SK-N-SH treated with all-trans-retinoic acid at 6 μM for 48 hours (cell line): Measurements from ENCODE around the gene LAMTOR4.

ENCODE experiments used
- ATAC-seq: fragments of 200-7000 bp; cut with Tn5 transposase; 3 replicates; pipeline ENCODE4 v1.9.1; 2020; ENCODE audit warnings: mild to moderate bottlenecking, moderate library complexity
- ARNTL ChIP-seq: fragments of 450-650 bp; formaldehyde crosslinking; IDR thresholded peaks from 2 replicates; pipeline ENCODE4 v1.5.0; 2020; ENCODE audit warnings: low read depth, mild to moderate bottlenecking, moderate library complexity, borderline replicate concordance
- BACH2 ChIP-seq: fragments of 250-450 bp; sonication (Bioruptor Pico); IDR thresholded peaks from 2 replicates; pipeline ENCODE4 v1.9.0; 2021; ENCODE audit warnings: mild to moderate bottlenecking, borderline replicate concordance
- CSDC2 ChIP-seq: fragments of 250-450 bp; sonication (Bioruptor Pico); IDR thresholded peaks from 2 replicates; pipeline ENCODE4 v1.5.0; 2020; ENCODE audit warnings: mild to moderate bottlenecking, moderate library complexity
- GLIS3 ChIP-seq: fragments of 250-450 bp; sonication (Bioruptor Pico); IDR thresholded peaks from 2 replicates; pipeline ENCODE4 v1.5.0; 2020; ENCODE audit warnings: mild to moderate bottlenecking, moderate library complexity
- ISL1 ChIP-seq: fragments of 250-450 bp; sonication (Bioruptor Pico); IDR thresholded peaks from 2 replicates; pipeline ENCODE4 v2.1.2; 2022; ENCODE audit warnings: mild to moderate bottlenecking, moderate library complexity
- OSR1 ChIP-seq: fragments of 250-450 bp; sonication (Bioruptor Pico); IDR thresholded peaks from 2 replicates; pipeline ENCODE4 v1.8.0; 2022; ENCODE audit warnings: moderate library complexity, mild to moderate bottlenecking, inconsistent platforms
- PPARA ChIP-seq: fragments of 250-450 bp; sonication (Bioruptor Pico); IDR thresholded peaks from 2 replicates; pipeline ENCODE4 v1.5.0; 2020; ENCODE audit warnings: mild to moderate bottlenecking, borderline replicate concordance
- RARB ChIP-seq: fragments of 250-450 bp; sonication (Bioruptor Pico); IDR thresholded peaks from 2 replicates; pipeline ENCODE4 v1.8.0; 2021; ENCODE audit warnings: mild to moderate bottlenecking, moderate library complexity
- SNAI2 ChIP-seq: fragments of 250-450 bp; sonication (Bioruptor Pico); IDR thresholded peaks from 2 replicates; pipeline ENCODE4 v1.5.0; 2020; ENCODE audit warnings: mild to moderate bottlenecking, moderate library complexity
- TOX ChIP-seq: fragments of 250-450 bp; sonication (Bioruptor Pico); IDR thresholded peaks from 2 replicates; pipeline ENCODE4 v1.8.0; 2021; ENCODE audit warnings: mild to moderate bottlenecking, moderate library complexity, borderline replicate concordance
- ZC3H10 ChIP-seq: fragments of 250-450 bp; sonication (Bioruptor Pico); IDR thresholded peaks from 2 replicates; pipeline ENCODE4 v1.5.1; 2021; ENCODE audit warnings: mild to moderate bottlenecking, moderate library complexity
- ZFP3 ChIP-seq: fragments of 250-450 bp; sonication (Bioruptor Pico); IDR thresholded peaks from 2 replicates; pipeline ENCODE4 v1.5.0; 2020; ENCODE audit warnings: mild to moderate bottlenecking, moderate library complexity
- ZNF565 ChIP-seq: fragments of 450-650 bp; formaldehyde crosslinking; conservative IDR thresholded peaks from 2 replicates; pipeline ENCODE4 v1.5.0; 2020; ENCODE audit warnings: low read depth, mild to moderate bottlenecking, moderate library complexity
- ZNF70 ChIP-seq: fragments of 450-650 bp; formaldehyde crosslinking; IDR thresholded peaks from 2 replicates; pipeline ENCODE4 v1.5.0; 2020; ENCODE audit warnings: mild to moderate bottlenecking, moderate library complexity
- ZNF8 ChIP-seq: fragments of 450-650 bp; formaldehyde crosslinking; IDR thresholded peaks from 2 replicates; pipeline ENCODE4 v1.5.0; 2020; ENCODE audit warnings: mild to moderate bottlenecking, moderate library complexity
- TF ChIP-seq, protein P1 (sequence below): fragments of 250-450 bp; sonication (Bioruptor Pico); IDR thresholded peaks from 2 replicates; pipeline ENCODE4 v1.5.1; 2020; ENCODE audit warnings: low read depth, mild to moderate bottlenecking, moderate library complexity
- TF ChIP-seq, protein P2 (sequence below): fragments of 250-450 bp; sonication (Bioruptor Pico); IDR thresholded peaks from 2 replicates; pipeline ENCODE4 v1.5.0; 2020; ENCODE audit warnings: mild to moderate bottlenecking, moderate library complexity
- TF ChIP-seq, protein P3 (sequence below): fragments of 250-450 bp; sonication (Bioruptor Pico); IDR thresholded peaks from 2 replicates; pipeline ENCODE4 v1.8.0; 2020; ENCODE audit warnings: mild to moderate bottlenecking, moderate library complexity, borderline replicate concordance
- TF ChIP-seq, protein P4 (sequence below): fragments of 250-450 bp; sonication (Bioruptor Pico); IDR thresholded peaks from 2 replicates; pipeline ENCODE4 v1.5.1; 2021; ENCODE audit warnings: mild to moderate bottlenecking, moderate library complexity
- TF ChIP-seq, protein P5 (sequence below): fragments of 250-450 bp; sonication (Bioruptor Pico); IDR thresholded peaks from 2 replicates; pipeline ENCODE4 v1.8.0; 2021; ENCODE audit warnings: low read depth, mild to moderate bottlenecking, moderate library complexity, borderline replicate concordance

Gene LAMTOR4

DNA sequence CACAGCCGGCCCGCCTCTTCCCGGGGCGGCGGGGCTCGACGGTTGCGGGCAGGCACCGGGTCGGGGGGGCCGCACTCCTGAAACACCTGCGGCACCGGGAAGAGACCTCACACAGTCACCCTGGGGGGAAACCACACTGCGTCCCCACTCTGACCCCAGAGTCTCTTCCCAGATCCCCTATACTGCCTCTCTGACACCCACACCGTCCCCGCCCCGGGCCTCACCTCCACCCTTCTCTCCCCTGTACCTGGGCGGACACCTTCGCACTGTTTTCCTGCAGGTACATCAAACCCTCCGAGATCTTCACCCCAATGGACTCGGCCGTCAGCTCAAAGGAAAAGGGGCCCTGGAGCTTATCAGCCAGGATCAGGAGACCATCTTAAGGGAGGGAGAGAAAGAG lies 23.1 kb downstream of the LAMTOR4 start:
- ATAC-seq, result no peak
- TF ChIP-seq ISL1 (CRISPR knock-in tag), result no peak
- TF ChIP-seq BACH2 (CRISPR knock-in tag), result no peak
- TF ChIP-seq, protein P1, sequence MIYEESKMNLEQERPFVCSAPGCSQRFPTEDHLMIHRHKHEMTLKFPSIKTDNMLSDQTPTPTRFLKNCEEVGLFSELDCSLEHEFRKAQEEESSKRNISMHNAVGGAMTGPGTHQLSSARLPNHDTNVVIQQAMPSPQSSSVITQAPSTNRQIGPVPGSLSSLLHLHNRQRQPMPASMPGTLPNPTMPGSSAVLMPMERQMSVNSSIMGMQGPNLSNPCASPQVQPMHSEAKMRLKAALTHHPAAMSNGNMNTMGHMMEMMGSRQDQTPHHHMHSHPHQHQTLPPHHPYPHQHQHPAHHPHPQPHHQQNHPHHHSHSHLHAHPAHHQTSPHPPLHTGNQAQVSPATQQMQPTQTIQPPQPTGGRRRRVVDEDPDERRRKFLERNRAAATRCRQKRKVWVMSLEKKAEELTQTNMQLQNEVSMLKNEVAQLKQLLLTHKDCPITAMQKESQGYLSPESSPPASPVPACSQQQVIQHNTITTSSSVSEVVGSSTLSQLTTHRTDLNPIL (CRISPR knock-in tag), result no peak

DNA sequence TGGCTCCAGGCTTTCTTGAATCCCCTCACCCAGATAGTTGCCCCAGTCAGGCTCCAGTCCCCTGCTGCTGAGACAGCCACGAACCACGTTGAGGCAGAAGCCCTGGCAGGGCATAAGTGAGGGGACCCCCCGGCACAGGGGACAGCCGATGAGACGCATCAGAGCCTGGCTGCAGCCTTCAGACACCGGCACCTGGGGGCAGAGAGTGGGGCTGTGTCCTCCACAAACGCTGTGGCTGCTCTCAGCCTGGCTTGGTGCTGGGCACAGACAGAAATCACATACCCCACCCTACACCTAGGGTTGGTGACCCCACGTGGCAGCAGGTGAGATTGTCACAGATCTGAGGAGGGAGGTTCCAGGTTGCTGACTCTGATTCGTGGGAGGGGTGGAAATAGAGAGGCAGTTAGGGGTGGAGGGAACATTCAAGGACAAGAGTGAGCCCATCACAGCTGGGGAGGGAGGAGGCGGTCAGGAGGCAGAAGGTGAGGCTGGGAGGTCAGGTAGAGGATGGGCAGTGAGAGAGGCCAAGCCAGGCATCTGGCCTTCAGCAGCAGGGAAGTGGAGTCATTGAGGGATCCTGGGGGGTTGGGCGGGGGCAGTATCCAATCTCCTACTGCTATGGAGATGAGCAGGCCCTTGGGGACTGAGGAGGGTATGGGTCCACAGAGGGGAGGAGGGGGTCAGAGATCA lies 25.2 kb downstream of the LAMTOR4 start:
- TF ChIP-seq ZFP3 (CRISPR knock-in tag) (no peak), RARB (CRISPR knock-in tag) (no peak), PPARA (CRISPR knock-in tag) (no peak), ZNF8 (CRISPR knock-in tag) (no peak), GLIS3 (CRISPR knock-in tag) (no peak), ZNF565 (CRISPR knock-in tag) (no peak), BACH2 (CRISPR knock-in tag) (no peak), ZNF70 (CRISPR knock-in tag) (no peak), ARNTL (no peak), OSR1 (CRISPR knock-in tag) (no peak), TOX (CRISPR knock-in tag) (no peak), CSDC2 (CRISPR knock-in tag) (no peak), SNAI2 (CRISPR knock-in tag) (no peak), ZC3H10 (CRISPR knock-in tag) (no peak), ISL1 (CRISPR knock-in tag) (no peak)
- TF ChIP-seq, protein P2, sequence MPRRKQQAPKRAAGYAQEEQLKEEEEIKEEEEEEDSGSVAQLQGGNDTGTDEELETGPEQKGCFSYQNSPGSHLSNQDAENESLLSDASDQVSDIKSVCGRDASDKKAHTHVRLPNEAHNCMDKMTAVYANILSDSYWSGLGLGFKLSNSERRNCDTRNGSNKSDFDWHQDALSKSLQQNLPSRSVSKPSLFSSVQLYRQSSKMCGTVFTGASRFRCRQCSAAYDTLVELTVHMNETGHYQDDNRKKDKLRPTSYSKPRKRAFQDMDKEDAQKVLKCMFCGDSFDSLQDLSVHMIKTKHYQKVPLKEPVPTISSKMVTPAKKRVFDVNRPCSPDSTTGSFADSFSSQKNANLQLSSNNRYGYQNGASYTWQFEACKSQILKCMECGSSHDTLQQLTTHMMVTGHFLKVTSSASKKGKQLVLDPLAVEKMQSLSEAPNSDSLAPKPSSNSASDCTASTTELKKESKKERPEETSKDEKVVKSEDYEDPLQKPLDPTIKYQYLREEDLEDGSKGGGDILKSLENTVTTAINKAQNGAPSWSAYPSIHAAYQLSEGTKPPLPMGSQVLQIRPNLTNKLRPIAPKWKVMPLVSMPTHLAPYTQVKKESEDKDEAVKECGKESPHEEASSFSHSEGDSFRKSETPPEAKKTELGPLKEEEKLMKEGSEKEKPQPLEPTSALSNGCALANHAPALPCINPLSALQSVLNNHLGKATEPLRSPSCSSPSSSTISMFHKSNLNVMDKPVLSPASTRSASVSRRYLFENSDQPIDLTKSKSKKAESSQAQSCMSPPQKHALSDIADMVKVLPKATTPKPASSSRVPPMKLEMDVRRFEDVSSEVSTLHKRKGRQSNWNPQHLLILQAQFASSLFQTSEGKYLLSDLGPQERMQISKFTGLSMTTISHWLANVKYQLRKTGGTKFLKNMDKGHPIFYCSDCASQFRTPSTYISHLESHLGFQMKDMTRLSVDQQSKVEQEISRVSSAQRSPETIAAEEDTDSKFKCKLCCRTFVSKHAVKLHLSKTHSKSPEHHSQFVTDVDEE (CRISPR knock-in tag), result no peak
- TF ChIP-seq, protein P3, sequence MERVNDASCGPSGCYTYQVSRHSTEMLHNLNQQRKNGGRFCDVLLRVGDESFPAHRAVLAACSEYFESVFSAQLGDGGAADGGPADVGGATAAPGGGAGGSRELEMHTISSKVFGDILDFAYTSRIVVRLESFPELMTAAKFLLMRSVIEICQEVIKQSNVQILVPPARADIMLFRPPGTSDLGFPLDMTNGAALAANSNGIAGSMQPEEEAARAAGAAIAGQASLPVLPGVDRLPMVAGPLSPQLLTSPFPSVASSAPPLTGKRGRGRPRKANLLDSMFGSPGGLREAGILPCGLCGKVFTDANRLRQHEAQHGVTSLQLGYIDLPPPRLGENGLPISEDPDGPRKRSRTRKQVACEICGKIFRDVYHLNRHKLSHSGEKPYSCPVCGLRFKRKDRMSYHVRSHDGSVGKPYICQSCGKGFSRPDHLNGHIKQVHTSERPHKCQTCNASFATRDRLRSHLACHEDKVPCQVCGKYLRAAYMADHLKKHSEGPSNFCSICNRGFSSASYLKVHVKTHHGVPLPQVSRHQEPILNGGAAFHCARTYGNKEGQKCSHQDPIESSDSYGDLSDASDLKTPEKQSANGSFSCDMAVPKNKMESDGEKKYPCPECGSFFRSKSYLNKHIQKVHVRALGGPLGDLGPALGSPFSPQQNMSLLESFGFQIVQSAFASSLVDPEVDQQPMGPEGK (CRISPR knock-in tag), result no peak
- TF ChIP-seq, protein P4, sequence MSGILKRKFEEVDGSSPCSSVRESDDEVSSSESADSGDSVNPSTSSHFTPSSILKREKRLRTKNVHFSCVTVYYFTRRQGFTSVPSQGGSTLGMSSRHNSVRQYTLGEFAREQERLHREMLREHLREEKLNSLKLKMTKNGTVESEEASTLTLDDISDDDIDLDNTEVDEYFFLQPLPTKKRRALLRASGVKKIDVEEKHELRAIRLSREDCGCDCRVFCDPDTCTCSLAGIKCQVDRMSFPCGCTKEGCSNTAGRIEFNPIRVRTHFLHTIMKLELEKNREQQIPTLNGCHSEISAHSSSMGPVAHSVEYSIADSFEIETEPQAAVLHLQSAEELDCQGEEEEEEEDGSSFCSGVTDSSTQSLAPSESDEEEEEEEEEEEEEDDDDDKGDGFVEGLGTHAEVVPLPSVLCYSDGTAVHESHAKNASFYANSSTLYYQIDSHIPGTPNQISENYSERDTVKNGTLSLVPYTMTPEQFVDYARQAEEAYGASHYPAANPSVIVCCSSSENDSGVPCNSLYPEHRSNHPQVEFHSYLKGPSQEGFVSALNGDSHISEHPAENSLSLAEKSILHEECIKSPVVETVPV (CRISPR knock-in tag), result no peak
- TF ChIP-seq, protein P1 (CRISPR knock-in tag), result no peak
- TF ChIP-seq, protein P5, sequence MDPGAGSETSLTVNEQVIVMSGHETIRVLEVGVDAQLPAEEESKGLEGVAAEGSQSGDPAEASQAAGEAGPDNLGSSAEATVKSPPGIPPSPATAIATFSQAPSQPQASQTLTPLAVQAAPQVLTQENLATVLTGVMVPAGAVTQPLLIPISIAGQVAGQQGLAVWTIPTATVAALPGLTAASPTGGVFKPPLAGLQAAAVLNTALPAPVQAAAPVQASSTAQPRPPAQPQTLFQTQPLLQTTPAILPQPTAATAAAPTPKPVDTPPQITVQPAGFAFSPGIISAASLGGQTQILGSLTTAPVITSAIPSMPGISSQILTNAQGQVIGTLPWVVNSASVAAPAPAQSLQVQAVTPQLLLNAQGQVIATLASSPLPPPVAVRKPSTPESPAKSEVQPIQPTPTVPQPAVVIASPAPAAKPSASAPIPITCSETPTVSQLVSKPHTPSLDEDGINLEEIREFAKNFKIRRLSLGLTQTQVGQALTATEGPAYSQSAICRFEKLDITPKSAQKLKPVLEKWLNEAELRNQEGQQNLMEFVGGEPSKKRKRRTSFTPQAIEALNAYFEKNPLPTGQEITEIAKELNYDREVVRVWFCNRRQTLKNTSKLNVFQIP (CRISPR knock-in tag), result no peak
- TF ChIP-seq, all 23 proteins: peak for 0
- no peak for ATAC-seq
